Activated T-helper 9 cell treated with anti-CD3 and anti-CD28 coated beads, Interleukin-2, amount 50 U/mL, for 16 hours (primary cell): ENCODE data around the gene VWA3B.
"Not testable (repeated sequence)": the region's sequence is repeated elsewhere in the genome, so short reads cannot be mapped to it uniquely, and the experiment has no call there.

Source experiments
- DNase-seq: peaks from one replicate; pipeline ENCODE4 v3.0.0-alpha.2; 2020; ENCODE audit warnings: low read depth

VWA3B gene

GRCh38 chr2:98085649-98086048 lies 1.3 kb upstream of the VWA3B start:
- no peak for DNase-seq

GRCh38 chr2:98087447-98088020 lies 567 bp downstream of the VWA3B start:
- DNase-seq, result no peak

GRCh38 chr2:98088261-98088660 lies 1.3 kb downstream of the VWA3B start:
- DNase-seq, result no peak

DNA sequence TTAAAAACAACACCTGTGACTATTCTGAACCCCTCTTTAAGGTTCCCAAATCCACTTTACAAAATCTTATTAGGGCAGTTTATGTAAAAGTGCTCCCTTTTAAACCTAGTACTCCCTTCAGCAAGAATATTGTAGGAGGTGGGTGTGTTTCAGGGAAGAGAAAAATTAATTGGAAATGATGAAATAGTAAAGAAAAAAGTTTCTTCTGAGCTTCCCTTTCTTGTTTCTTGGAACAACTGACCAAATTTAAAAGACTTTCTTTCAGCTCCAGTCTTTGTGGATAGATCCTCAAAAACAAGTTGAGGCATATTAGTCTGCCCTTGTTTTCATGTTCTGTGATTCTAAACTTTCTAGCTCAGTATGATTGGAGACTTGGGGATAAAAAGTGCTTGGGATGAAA lies 3.0 kb downstream of the VWA3B start:
- DNase-seq, result no peak

DNA sequence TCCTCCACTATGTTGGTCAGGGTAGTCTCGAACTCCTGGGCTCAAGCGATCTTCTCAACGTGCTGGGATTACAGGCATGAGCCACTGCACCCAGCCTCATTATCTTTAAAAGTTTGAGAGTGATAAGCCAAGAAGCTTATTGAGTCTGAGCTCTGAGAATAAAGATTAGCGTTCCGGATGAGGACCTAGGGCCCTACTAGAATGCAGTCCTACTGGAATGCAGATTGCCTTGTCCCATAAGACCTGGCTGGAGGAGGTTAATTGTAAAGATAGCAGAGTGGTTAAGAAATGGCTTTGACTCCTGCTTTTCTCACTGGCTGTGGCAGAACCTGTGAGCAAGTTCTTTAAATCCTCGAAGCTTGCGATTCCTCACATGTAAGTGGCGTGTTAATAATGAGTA lies 4.0 kb downstream of the VWA3B start:
- no peak for DNase-seq

DNA sequence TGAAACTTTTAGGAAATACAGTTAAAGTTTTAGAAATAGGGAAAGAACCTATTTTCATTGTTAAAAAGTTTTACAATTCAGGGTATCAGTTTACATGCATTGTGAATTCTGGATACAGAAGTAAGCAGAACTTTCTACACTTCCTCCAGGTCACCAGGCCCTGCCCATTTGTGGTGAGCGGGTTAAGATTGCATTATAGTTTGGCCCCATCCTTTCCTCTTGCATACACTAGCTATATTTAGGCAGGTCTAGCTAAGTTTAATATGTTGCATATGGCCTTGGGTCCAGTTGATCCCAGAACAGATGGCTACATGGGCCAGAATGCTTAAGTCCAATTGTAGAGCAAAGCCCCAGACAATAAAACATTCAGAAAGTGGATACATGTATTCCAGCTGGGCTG lies 4.8 kb downstream of the VWA3B start:
- DNase-seq, result no peak

GRCh38 chr2:98093146-98093545 lies 6.2 kb downstream of the VWA3B start:
- no peak for DNase-seq

- no peak for DNase-seq
Measured at GRCh38 chr2:98093611-98094010, 6.6 kb downstream of the VWA3B start.

GRCh38 chr2:98099939-98100743 lies 13.2 kb downstream of the VWA3B start:
- no peak for DNase-seq

GRCh38 chr2:98102315-98102714 lies 15.3 kb downstream of the VWA3B start:
- not testable (repeated sequence) for DNase-seq

DNA sequence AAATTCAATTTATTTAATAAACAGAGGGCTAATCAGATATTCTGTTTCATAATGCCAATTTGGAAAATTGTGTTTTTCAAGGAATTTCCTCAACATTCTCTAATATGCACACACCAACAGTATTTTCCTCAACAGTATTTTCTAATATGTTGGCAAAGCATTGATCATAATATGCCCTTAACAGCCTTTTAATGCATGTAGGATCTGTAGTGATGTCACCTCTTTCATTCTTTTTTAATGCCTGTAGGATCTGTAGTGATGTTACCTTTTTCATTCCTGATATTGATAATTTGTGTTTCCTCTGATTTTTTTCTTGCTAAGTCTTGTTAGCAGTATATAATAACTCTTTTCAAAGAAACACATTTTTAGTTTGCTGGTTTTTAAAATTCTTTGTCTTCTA lies 15.9 kb downstream of the VWA3B start:
- no peak for DNase-seq

GRCh38 chr2:98108110-98108509 lies 21.1 kb downstream of the VWA3B start:
- DNase-seq, result no peak

- DNase-seq, result no peak
Measured at GRCh38 chr2:98110741-98111140, 23.8 kb downstream of the VWA3B start.

- no peak for DNase-seq
Measured at GRCh38 chr2:98114643-98115330, 27.8 kb downstream of the VWA3B start.

DNA sequence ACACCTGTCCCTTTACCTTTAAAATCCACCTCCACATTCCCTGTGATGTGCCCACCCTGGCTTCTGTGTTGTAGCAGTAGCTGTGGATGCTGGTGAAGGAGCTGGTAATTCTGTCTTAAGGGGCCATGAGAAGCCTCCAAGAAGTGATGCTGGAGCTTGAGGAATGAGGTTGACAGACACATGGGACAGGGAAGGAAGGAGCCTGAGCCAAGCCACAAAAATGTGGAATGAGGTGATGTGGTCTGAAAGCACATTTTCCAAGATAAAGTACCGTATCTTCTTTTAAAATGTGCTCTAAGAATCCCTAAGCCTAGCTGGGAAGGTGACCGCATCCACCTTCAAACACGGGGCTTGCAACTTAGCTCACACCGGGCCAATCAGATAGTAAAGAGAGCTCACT lies 31.2 kb downstream of the VWA3B start:
- no peak for DNase-seq

DNA sequence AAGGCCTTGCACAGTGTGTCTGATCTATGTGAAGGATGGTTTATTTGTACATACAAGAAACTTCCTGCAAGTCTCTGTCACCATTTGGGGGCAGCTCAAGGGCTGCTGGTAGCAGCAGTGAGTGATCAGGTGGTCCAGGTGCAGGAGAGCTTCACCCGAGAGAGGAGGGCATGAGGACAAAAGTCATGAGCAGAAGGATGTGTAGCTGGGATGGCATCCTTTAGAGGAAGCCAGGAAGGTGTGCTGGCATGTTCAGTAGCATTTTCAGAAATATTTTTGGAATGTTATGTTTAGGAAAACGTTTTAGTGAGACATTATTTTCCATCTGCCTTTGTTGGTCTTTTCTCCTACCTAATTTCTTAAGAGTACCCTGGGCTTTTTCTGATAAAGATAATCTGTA lies 31.9 kb downstream of the VWA3B start:
- no peak for DNase-seq

- no peak for DNase-seq
Measured at GRCh38 chr2:98121149-98121548, 34.2 kb downstream of the VWA3B start.

DNA sequence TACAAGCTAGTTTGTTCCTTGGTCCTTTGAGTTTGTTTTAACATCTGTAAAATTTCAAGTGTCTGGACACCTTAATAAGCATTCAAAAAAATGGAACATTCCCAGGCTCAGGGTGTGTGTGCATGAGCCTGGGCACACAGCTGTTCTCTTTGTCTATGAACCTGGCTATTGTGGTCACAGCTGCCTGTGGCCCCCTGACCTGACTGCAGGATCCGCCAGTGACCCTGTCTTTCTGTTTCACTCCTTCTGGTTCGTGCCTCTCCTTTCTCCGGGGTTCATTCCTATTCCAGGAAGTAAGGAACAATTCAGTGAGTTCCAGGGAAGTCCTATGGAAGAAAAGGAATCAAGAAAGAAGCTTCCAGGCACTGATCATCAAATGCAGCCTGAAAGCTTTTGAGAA lies 35.6 kb downstream of the VWA3B start:
- no peak for DNase-seq

DNA sequence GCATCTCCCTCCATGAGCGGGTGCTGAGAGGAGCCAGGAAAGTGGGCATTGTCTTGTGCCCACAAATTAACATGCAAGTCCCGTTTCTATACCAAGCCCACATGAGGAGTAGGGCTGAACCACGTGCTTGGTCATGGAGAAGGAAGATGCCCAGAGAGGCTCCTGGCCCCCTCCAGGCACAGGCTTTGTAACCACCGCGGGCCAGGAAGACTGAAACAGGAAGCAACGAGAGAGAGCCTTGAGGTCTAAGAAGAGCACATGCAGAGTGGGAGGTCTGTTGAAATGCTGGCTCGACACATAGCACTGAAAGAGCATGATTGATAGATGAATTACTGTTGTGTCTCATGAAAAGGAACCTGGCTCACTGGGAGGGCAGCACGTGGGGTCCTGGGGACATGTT lies 36.3 kb downstream of the VWA3B start:
- DNase-seq, result no peak

DNA sequence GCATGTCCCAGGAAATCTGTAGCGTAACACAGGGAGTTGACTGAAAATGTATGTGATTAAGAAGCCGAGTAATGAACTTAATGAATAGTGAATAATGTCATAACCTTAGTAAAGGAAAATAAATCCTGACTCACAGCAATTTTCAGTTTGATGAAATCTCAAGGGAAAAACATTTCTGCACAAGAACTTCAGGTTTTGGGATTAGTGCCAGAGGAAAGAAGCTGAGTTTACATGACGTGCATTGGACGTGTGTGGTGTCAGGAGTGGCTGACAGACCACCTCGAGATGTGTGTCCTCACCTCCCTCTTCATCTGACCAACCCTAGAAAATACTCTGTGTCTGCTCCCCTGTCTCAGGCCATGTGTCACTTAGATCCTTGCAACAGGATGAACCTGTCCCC lies 39.1 kb downstream of the VWA3B start:
- no peak for DNase-seq

DNA sequence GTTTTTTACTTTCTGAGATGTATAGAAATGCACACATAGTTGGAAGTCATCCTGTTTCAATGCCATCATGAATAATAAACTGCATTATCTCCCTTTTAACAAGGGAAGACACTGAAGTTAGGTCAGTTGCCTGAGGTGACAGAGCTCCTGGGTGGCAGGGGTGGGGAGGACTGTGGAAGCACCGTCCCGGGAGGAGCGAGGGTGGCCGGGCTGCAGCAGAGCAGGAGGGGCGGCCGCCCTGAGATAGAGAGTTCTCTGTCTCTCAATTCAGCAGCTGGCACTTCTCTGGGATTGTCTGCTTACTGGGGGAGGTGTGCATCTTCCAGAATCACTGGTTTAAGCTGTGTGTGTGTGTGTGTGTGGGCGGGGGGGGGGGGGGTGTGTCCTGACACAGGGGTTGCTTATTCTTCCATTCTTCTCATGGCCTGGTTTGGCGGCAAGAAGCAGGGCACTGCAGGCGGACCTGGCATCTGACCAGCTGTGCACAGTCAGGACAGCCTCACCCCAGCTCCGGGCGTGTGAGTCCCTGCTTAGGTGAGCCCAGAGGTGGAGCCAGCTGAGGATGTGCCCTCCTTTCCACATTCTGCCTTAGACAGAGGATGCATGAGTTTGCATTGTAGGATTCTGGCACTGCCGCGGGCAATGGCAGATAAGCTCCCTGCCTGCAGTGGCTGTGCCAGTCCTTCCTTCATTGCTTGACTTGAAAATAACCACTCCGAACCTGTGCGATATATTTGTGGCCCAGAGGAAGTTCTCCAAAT lies 40.4 kb downstream of the VWA3B start:
- DNase-seq, result no peak

DNA sequence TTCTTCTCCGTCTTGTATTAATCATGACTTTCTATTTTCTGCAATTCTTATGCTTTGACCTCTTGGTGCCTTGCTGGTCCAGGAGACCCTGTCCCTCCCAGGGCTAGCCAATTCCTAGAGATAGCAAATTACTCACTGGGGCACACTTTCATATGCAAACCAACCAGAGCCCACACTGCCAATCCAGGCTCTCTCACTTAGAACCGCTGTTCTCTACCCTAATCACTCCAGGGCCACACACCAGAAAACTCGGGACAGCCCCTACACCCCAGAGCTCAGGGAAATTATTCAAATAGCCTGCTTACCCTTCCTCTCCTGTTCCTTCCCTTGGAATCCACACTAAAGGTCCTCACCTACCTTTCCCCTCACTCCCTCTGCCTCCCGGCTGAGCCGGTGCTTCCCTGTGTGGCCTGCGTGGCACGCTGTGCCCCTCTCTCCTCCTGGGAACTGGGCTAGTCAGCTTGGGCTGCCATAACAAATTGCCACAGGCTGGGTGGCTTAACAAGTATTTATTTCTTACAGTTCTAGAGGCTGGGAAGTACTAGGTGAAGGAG lies 41.7 kb downstream of the VWA3B start:
- DNase-seq, result no peak
